HepG2 (cell line): ENCODE results near the gene OFD1. TPM values are rescaled to one million over a fixed set of nuclear protein-coding genes. Genes with fewer than 3 reads are reported as not detected.

Source experiments
- ATAC-seq: fragments of 200-7000 bp; cut with Tn5 transposase; 3 replicates; pipeline ENCODE4 v1.9.1; 2020; ENCODE audit warnings: mild to moderate bottlenecking, moderate library complexity
- BruUV-seq: library from RNA; stranded (reverse); fragments of 400-500 nt; replicated peaks from 2 replicates; lab custom pipeline; 2021; lab: Mats Ljungman, UMichigan
- CTCF ChIA-PET: fragments of 300-600 bp; formaldehyde crosslinking; extraction: SDS; loops from one replicate; lab custom pipeline; 2021; ENCODE audit warnings: low total read pairs, inconsistent platforms, low intra/inter-chr PET ratio; lab: Yijun Ruan, JAX
- POLR2A ChIA-PET: fragments of 350-600 bp; sonication (Branson Sonifier 250); formaldehyde crosslinking; loops from one replicate; lab custom pipeline; 2020; ENCODE audit warnings: antibody characterized with exemption, inconsistent platforms; lab: Yijun Ruan, JAX
- DNase-seq: peaks from one replicate; pipeline ENCODE4 v3.0.0-alpha.2; 2015; ENCODE audit warnings: low spot score
- FAIRE-seq: peaks from 3 replicates; lab custom pipeline; 2011; peaks lifted over from hg19 to GRCh38; lab: Jason Lieb, UNC
- H2AFZ ChIP-seq: one replicate; pipeline ENCODE4 v1.6.1; 2011; ENCODE audit warnings: low read length, inconsistent platforms
- H3K27ac ChIP-seq: fragments of 300-600 bp; 3 replicates; pipeline ENCODE4 v1.8.0; 2011; ENCODE audit warnings: mixed run types, mild to moderate bottlenecking, mixed read lengths, low read length, inconsistent platforms; ENCODE audit not compliant: insufficient read depth; ENCODE audit errors: extremely low read length
- H3K27me3 ChIP-seq, 2 experiments: fragments of 200-600 bp in 1 of 2; 2 replicates in 1 of 2; 3 replicates in 1 of 2; pipeline versions ENCODE4 v1.6.0 to v1.8.0; 2011; ENCODE audit warnings: low read length in 2 of 2, mild to moderate bottlenecking in 2 of 2, moderate library complexity in 2 of 2, inconsistent platforms in 1 of 2; ENCODE audit not compliant: insufficient read depth in 2 of 2, control insufficient read depth in 1 of 2
- H3K36me3 ChIP-seq, 2 experiments: fragments of 200-600 bp in 1 of 2; replicated peaks in 1 of 2; 2 replicates in 1 of 2; 3 replicates in 1 of 2; pipeline versions ENCODE4 v1.5.1 to v1.8.0; 2011; ENCODE audit warnings: low read length in 2 of 2, inconsistent platforms in 1 of 2; ENCODE audit not compliant: insufficient read depth in 2 of 2, control insufficient read depth in 1 of 2
- H3K4me1 ChIP-seq: 2 replicates; pipeline ENCODE4 v1.5.1; 2012; ENCODE audit warnings: low read length, inconsistent platforms; ENCODE audit not compliant: insufficient read depth
- H3K4me2 ChIP-seq: 2 replicates; pipeline ENCODE4 v1.6.0; 2011; ENCODE audit warnings: low read depth, low read length, inconsistent platforms
- H3K4me3 ChIP-seq, 3 experiments: fragments of 200-600 bp in 1 of 3; sonication (generic), shearing (Covaris generic) in 1 of 3; replicated peaks in 1 of 3; 2 replicates each; pipeline ENCODE4 v1.5.1; 2011 to 2016; ENCODE audit warnings: low read length in 3 of 3, inconsistent platforms in 2 of 3, low read depth in 2 of 3, mild to moderate bottlenecking in 2 of 3, control low read depth in 1 of 3, mixed read lengths in 1 of 3; ENCODE audit not compliant: insufficient read depth in 1 of 3
- H3K79me2 ChIP-seq: one replicate; pipeline ENCODE4 v1.6.1; 2011; ENCODE audit warnings: low read length, inconsistent platforms; ENCODE audit not compliant: insufficient read depth
- H3K9ac ChIP-seq: 2 replicates; pipeline ENCODE4 v1.6.0; 2011; ENCODE audit warnings: mild to moderate bottlenecking, low read depth, low read length, inconsistent platforms; ENCODE audit not compliant: insufficient read depth
- H3K9me3 ChIP-seq: 2 replicates; pipeline ENCODE4 v1.5.1; 2012; ENCODE audit warnings: mild to moderate bottlenecking, low read length
- H4K20me1 ChIP-seq: 2 replicates; pipeline ENCODE4 v1.6.0; 2011; ENCODE audit warnings: inconsistent platforms, mild to moderate bottlenecking, low read length, moderate library complexity; ENCODE audit not compliant: insufficient read depth
- ATF2 ChIP-seq: sonication (generic); formaldehyde crosslinking; IDR thresholded peaks from 2 replicates; pipeline ENCODE4 v1.4.0; 2020; ENCODE audit warnings: missing genetic modification reagents
- CTCF ChIP-seq: sonication (generic); formaldehyde crosslinking; IDR thresholded peaks from 2 replicates; pipeline ENCODE4 v1.5.0; 2020; ENCODE audit warnings: mild to moderate bottlenecking, missing genetic modification reagents, moderate library complexity
- MTF2 ChIP-seq: sonication (generic); formaldehyde crosslinking; IDR thresholded peaks from 2 replicates; pipeline ENCODE4 v1.5.0; 2020; ENCODE audit warnings: missing genetic modification reagents, borderline replicate concordance
- NFKBIZ ChIP-seq: IDR thresholded peaks from 2 replicates; pipeline ENCODE4 v1.6.1; 2018; ENCODE audit warnings: missing genetic modification reagents, missing compliant biosample characterization
- NR2F2 ChIP-seq: IDR thresholded peaks from 2 replicates; pipeline ENCODE4 v1.6.1; 2012; ENCODE audit warnings: low read depth, inconsistent platforms, borderline replicate concordance
- RARG ChIP-seq: sonication (generic); formaldehyde crosslinking; IDR thresholded peaks from 2 replicates; pipeline ENCODE4 v1.4.0; 2020; ENCODE audit warnings: low read depth, mild to moderate bottlenecking, missing genetic modification reagents
- RNF2 ChIP-seq: fragments of 450-650 bp; conservative IDR thresholded peaks from 2 replicates; pipeline ENCODE4 v1.6.1; 2016; ENCODE audit warnings: low read depth
- SP1 ChIP-seq, 2 experiments: fragments of 450-650 bp in 1 of 2; sonication (generic) in 1 of 2; formaldehyde crosslinking in 1 of 2; IDR thresholded peaks; 2 replicates each; pipeline versions ENCODE4 v1.4.0 to v1.6.1; 2016 to 2020; ENCODE audit warnings: missing genetic modification reagents in 1 of 2
- STAT6 ChIP-seq: sonication (generic); formaldehyde crosslinking; IDR thresholded peaks from 2 replicates; pipeline ENCODE4 v1.4.0; 2020; ENCODE audit warnings: missing genetic modification reagents, mild to moderate bottlenecking, borderline replicate concordance
- ZNF10 ChIP-seq: sonication (generic); formaldehyde crosslinking; IDR thresholded peaks from 2 replicates; pipeline ENCODE4 v1.4.0; 2020; ENCODE audit warnings: mild to moderate bottlenecking, low read depth, missing genetic modification reagents, borderline replicate concordance
- ZNF20 ChIP-seq: sonication (generic); formaldehyde crosslinking; IDR thresholded peaks from 2 replicates; pipeline ENCODE4 v1.4.0; 2020; ENCODE audit warnings: mild to moderate bottlenecking, moderate library complexity, missing genetic modification reagents
- ZNF276 ChIP-seq: sonication (generic); formaldehyde crosslinking; IDR thresholded peaks from 2 replicates; pipeline ENCODE4 v1.4.0; 2020; ENCODE audit warnings: mild to moderate bottlenecking, low read depth, missing genetic modification reagents
- ZNF597 ChIP-seq: sonication (generic); formaldehyde crosslinking; IDR thresholded peaks from 2 replicates; pipeline ENCODE4 v1.5.0; 2020; ENCODE audit warnings: missing genetic modification reagents
- ZNF816 ChIP-seq: sonication (generic); formaldehyde crosslinking; IDR thresholded peaks from 2 replicates; pipeline ENCODE4 v1.8.0; 2022; ENCODE audit warnings: missing genetic modification reagents, mild to moderate bottlenecking, borderline replicate concordance
- WGBS: methylation state at CpG from one replicate; pipeline ENCODE4 v1.1.6; 2017; ENCODE audit warnings: low lambda C conversion rate; 5-methylcytosine and 5-hydroxymethylcytosine counted together
- in situ Hi-C: cut with HindIII; loops from 2 replicates; pipeline ENCODE4 v1.10.0; 2017; ENCODE audit warnings: low pct_unique_long_range_greater_than_20kb; ENCODE audit not compliant: extremely low pct_ligation_motif_present
- intact Hi-C: fragments of 100-400 bp; cut with micrococcal nuclease; formaldehyde crosslinking; loops from one replicate; pipeline ENCODE4 v1.10.0; 2022; ENCODE audit not compliant: unreplicated experiment
- polyA plus RNA-seq, 8 experiments: library from polyadenylated mRNA; depleted of rRNA in 3 of 8; stranded (reverse) in 7 of 8; unstranded in 1 of 8; fragments of >200 nt; fragmentation: Illumina TruSeq in 4 of 8; extraction: Trizol in 4 of 8; gene quantifications; 2 replicates each; pipeline versions ENCODE4 v1.2.1 to v1.2.3, GENCODE V29; 2011 to 2016; ENCODE audit warnings: low read depth in 4 of 8, missing spikeins in 1 of 8, mixed read lengths in 1 of 8; ENCODE audit not compliant: insufficient read depth in 1 of 8
- total RNA-seq, 5 experiments: library from RNA; depleted of rRNA; stranded (reverse); fragments of >200 nt; fragmentation: Illumina TruSeq; extraction: Trizol; gene quantifications; 2 replicates each; pipeline ENCODE4 v1.2.3, GENCODE V29; 2016; ENCODE audit warnings: low read depth in 1 of 5

OFD1 gene
- total and polyA plus RNA-seq, 2 of the 13 experiments (the other 11 are each of a cell fraction or from before 2014, with no cell fraction given), result 14.9 to 16.4 TPM

GRCh38 chrX:13716455-13716854 lies 18.1 kb upstream of the OFD1 start (continued):
- TF ChIP-seq ATF2 (no peak), RNF2 (no peak), NR2F2 (no peak)

GRCh38 chrX:13716905-13717304 lies 17.6 kb upstream of the OFD1 start:
- BruUV-seq, result no TSS peak
- ChIA-PET CTCF (no interaction called here), POLR2A (no interaction called here)
- Histone ChIP-seq H2AFZ (no peak overlapping the region), H3K9me3 (no peaks in the 10 kb centered on the region), H3K4me3 (no peak overlapping the region), H3K79me2 (no peaks in the 10 kb centered on the region), H3K27me3 (no peaks in the 10 kb centered on the region), H3K9ac (no peak overlapping the region), H3K4me2 (no peak overlapping the region), H4K20me1 (no peaks in the 10 kb centered on the region), H3K36me3 (peaks cover 1 to 5% of the 10 kb centered on the region in 2 experiments; a peak in 1 of 5 replicates), H3K27ac (no peak overlapping the region), H3K4me1 (no peaks in the 10 kb centered on the region)
- ATAC-seq (no peak), DNase-seq (no peak), FAIRE-seq (no peak)
- in situ Hi-C loops (no loop called here), intact Hi-C loops (no loop called here)
- WGBS, result over 99% methylated on average over 4 of the region's 6 CpGs
- no peak for TF ChIP-seq SP1 (IDR thresholded peaks at IDR 0.05)
- TF ChIP-seq SP1 (CRISPR knock-in tag; IDR thresholded peaks at IDR 0.05), result no peak
- no peak for TF ChIP-seq ZNF10 (CRISPR knock-in tag)
- TF ChIP-seq ZNF816 (CRISPR knock-in tag), result no peak
- no peak for TF ChIP-seq MTF2 (CRISPR knock-in tag)
- no peak for TF ChIP-seq CTCF (CRISPR knock-in tag)
- TF ChIP-seq ZNF597 (CRISPR knock-in tag), result no peak
- no peak for TF ChIP-seq NFKBIZ
- TF ChIP-seq RARG (CRISPR knock-in tag), result no peak
- TF ChIP-seq STAT6, result no peak
- no peak for TF ChIP-seq ZNF20 (CRISPR knock-in tag)
- TF ChIP-seq ZNF276 (CRISPR knock-in tag), result no peak
